GM12878 (cell line): ENCODE measurements around the gene DNA2. TPM values are rescaled to one million over a fixed set of nuclear protein-coding genes. Genes with fewer than 3 reads are reported as not detected.

Source experiments
- ASH2L ChIP-seq: fragments of 300-600, 200-600 bp; sonication (generic); IDR thresholded peaks from 2 replicates; pipeline ENCODE4 v1.6.1; 2017; ENCODE audit warnings: low read depth, mild to moderate bottlenecking, borderline replicate concordance
- BCLAF1 ChIP-seq: fragments of 450-650 bp; IDR thresholded peaks from 2 replicates; pipeline ENCODE4 v1.6.1; 2017; ENCODE audit warnings: antibody characterized with exemption, mild to moderate bottlenecking, moderate library complexity
- BRCA1 ChIP-seq: IDR thresholded peaks from 2 replicates; pipeline ENCODE4 v1.6.1; 2011; ENCODE audit warnings: low read depth, low read length, improper control_type of control experiment
- ELK1 ChIP-seq: IDR thresholded peaks from 2 replicates; pipeline ENCODE4 v1.6.1; 2012; ENCODE audit warnings: low read depth, low read length, improper control_type of control experiment
- ESRRA ChIP-seq: IDR thresholded peaks from 2 replicates; pipeline ENCODE4 v1.6.1; 2012; ENCODE audit warnings: mild to moderate bottlenecking, low read length, improper control_type of control experiment
- EZH2 ChIP-seq: IDR thresholded peaks from 2 replicates; pipeline ENCODE4 v1.6.1; 2012; ENCODE audit warnings: low read depth, mild to moderate bottlenecking, control low read depth, inconsistent platforms, low read length, borderline replicate concordance; ENCODE audit not compliant: control insufficient read depth
- FOXM1 ChIP-seq: IDR thresholded peaks from 2 replicates; pipeline ENCODE4 v1.6.1; 2012; ENCODE audit warnings: low read depth, mild to moderate bottlenecking, inconsistent platforms, low read length, moderate library complexity
- GABPA ChIP-seq: IDR thresholded peaks from 2 replicates; pipeline ENCODE4 v1.6.1; 2014; ENCODE audit warnings: antibody characterized with exemption, low read depth, mild to moderate bottlenecking, inconsistent platforms
- GATAD2B ChIP-seq: fragments of 450-650 bp; conservative IDR thresholded peaks from 2 replicates; pipeline ENCODE4 v1.6.1; 2017; ENCODE audit warnings: low read depth, mild to moderate bottlenecking, moderate library complexity
- HCFC1 ChIP-seq: fragments of 150-350 bp; IDR thresholded peaks from 2 replicates; pipeline ENCODE4 v1.6.1; 2014; ENCODE audit warnings: low read length
- HDAC6 ChIP-seq: fragments of 200-600 bp; sonication (generic); IDR thresholded peaks from one replicate; pipeline ENCODE4 v1.8.0; 2017; ENCODE audit warnings: antibody characterized with exemption; ENCODE audit not compliant: unreplicated experiment
- LARP7 ChIP-seq: fragments of 450-650 bp; IDR thresholded peaks from 2 replicates; pipeline ENCODE4 v1.6.1; 2017; ENCODE audit warnings: mild to moderate bottlenecking
- MLLT1 ChIP-seq: fragments of 450-650 bp; IDR thresholded peaks from 2 replicates; pipeline ENCODE4 v1.6.1; 2016; ENCODE audit warnings: mild to moderate bottlenecking
- NFXL1 ChIP-seq: fragments of 450-650 bp; IDR thresholded peaks from 2 replicates; pipeline ENCODE4 v1.6.1; 2017; ENCODE audit warnings: antibody characterized with exemption, mild to moderate bottlenecking, borderline replicate concordance
- NR2C1 ChIP-seq: fragments of 450-650 bp; IDR thresholded peaks from 2 replicates; pipeline ENCODE4 v1.6.1; 2017; ENCODE audit warnings: antibody characterized with exemption, mild to moderate bottlenecking, moderate library complexity
- PAX5 ChIP-seq: IDR thresholded peaks from 2 replicates; pipeline ENCODE4 v1.6.1; 2011; ENCODE audit warnings: low read depth, low read length, borderline replicate concordance
- PBX3 ChIP-seq: IDR thresholded peaks from 2 replicates; pipeline ENCODE4 v1.6.1; 2011; ENCODE audit warnings: mild to moderate bottlenecking, low read depth, low read length, moderate library complexity; ENCODE audit not compliant: insufficient replicate concordance
- PML ChIP-seq: IDR thresholded peaks from 2 replicates; pipeline ENCODE4 v1.6.1; 2012; ENCODE audit warnings: low read length, inconsistent platforms
- POU2F2 ChIP-seq: IDR thresholded peaks from 3 replicates; pipeline ENCODE4 v1.6.1; 2011; ENCODE audit warnings: low read depth, mild to moderate bottlenecking, low read length, borderline replicate concordance
- RB1 ChIP-seq: fragments of 450-650 bp; formaldehyde crosslinking; IDR thresholded peaks from 2 replicates; pipeline ENCODE4 v1.6.1; 2017; ENCODE audit warnings: mild to moderate bottlenecking, borderline replicate concordance
- RBBP5 ChIP-seq: fragments of 200-600 bp; sonication (generic); conservative IDR thresholded peaks from 2 replicates; pipeline ENCODE4 v1.6.1; 2016
- TARDBP ChIP-seq: IDR thresholded peaks from 2 replicates; pipeline ENCODE4 v1.6.1; 2016; ENCODE audit warnings: borderline replicate concordance
- TCF3 ChIP-seq: IDR thresholded peaks from 2 replicates; pipeline ENCODE4 v1.6.1; 2012; ENCODE audit warnings: low read depth, mild to moderate bottlenecking, low read length, borderline replicate concordance; ENCODE audit not compliant: insufficient read depth
- ZNF217 ChIP-seq: fragments of 450-650 bp; IDR thresholded peaks from 2 replicates; pipeline ENCODE4 v1.6.1; 2017; ENCODE audit warnings: antibody characterized with exemption, mild to moderate bottlenecking
- ZNF24 ChIP-seq: fragments of 450-650 bp; IDR thresholded peaks from 2 replicates; pipeline ENCODE4 v1.6.1; 2017; ENCODE audit warnings: antibody characterized with exemption, mild to moderate bottlenecking
- polyA plus RNA-seq, 11 experiments: library from polyadenylated mRNA; depleted of rRNA in 4 of 11; unstranded in 6 of 11; stranded (reverse) in 5 of 11; fragments of >200 nt; fragmentation: Nextera tagmentation in 4 of 11; fragmentation: Illumina TruSeq in 1 of 11; extraction: Ambion mirVana in 4 of 11; extraction: Trizol in 1 of 11; gene quantifications; 1 replicate in 1 of 11; 2 replicates in 10 of 11; pipeline versions ENCODE4 v1.2.1 to v1.2.3, GENCODE V29; 2011 to 2016; ENCODE audit warnings: inconsistent platforms in 2 of 11, missing spikeins in 2 of 11, low read depth in 1 of 11
- total RNA-seq, 4 experiments: library from RNA; depleted of rRNA in 3 of 4; stranded (reverse); fragments of >200 nt in 3 of 4; fragmentation: Illumina TruSeq in 1 of 4; extraction: Trizol in 1 of 4; gene quantifications; 2 replicates each; pipeline versions ENCODE4 v1.2.1 to v1.2.3, GENCODE V29; 2013 to 2021

The DNA2 gene
- total and polyA plus RNA-seq, 10 of the 15 experiments (the other 5 are each of a cell fraction or from before 2014, with no cell fraction given): 17.7 to 41.8 (median 28.4) TPM

GRCh38 chr10:68406815-68407548 is 64.8 kb downstream of the DNA2 start, which contains the start of gene RUFY2 (continued):
- TF ChIP-seq ZNF217 (peak; percentile 85; the same call in 1 of the 2 replicates), PAX5 (no peak), RBBP5 (no peak), FOXM1 (no peak), ELK1 (no peak), NR2C1 (peak; percentile 44; the same call in 1 of the 2 replicates), MLLT1 (no peak), BRCA1 (no peak; the same call in 1 of the 2 replicates), HDAC6 (no peak), RB1 (peak; percentile 94; the same call in 1 of the 2 replicates), ASH2L (no peak), HCFC1 (peak; percentile 44; the same call in 1 of the 2 replicates), EZH2 (no peak), PBX3 (no peak), TARDBP (no peak), ESRRA (no peak), GABPA (no peak), NFXL1 (no peak), TCF3 (no peak), PML (no peak; the same call in 1 of the 2 replicates), GATAD2B (peak; percentile 92), LARP7 (peak; percentile 96), ZNF24 (peak; percentile 52; the same call in 1 of the 2 replicates), POU2F2 (peak; percentile 11; the same call in 1 of the 3 replicates), BCLAF1 (no peak; the same call in 1 of the 2 replicates)
